ENCODE measurements around the gene CD58. TPM values are rescaled to one million over a fixed set of nuclear protein-coding genes. Genes with fewer than 3 reads are reported as not detected.

Gene CD58
- total RNA-seq, 4 donors from 2014 or later, result 22.3 to 79.7 (median 24.4) TPM

GRCh38 chr1:116513956-116514355 is 56.9 kb downstream of the CD58 start:
- no peak for TF ChIP-seq CTCF (IDR thresholded peaks at IDR 0.05)
- TF ChIP-seq POLR2A (IDR thresholded peaks at IDR 0.05), result no peak
- intact Hi-C loops (cut with DNase I; ENCODE audit: low total_unique reads), result no loop called here
- H3K27ac ChIP-seq, result no peak overlapping the region

GRCh38 chr1:116511459-116512019 is 59.3 kb downstream of the CD58 start:
- no peaks in the 10 kb centered on the region for H3K27me3 ChIP-seq
- H3K36me3 ChIP-seq, result no peaks in the 10 kb centered on the region
- H3K4me1 ChIP-seq, result no peaks in the 10 kb centered on the region
- no peak overlapping the region for H3K27ac ChIP-seq
- no peak for DNase-seq
- no peaks in the 10 kb centered on the region for H3K9me3 ChIP-seq
- TF ChIP-seq CTCF (IDR thresholded peaks at IDR 0.05), result no peak
- TF ChIP-seq POLR2A (IDR thresholded peaks at IDR 0.05), result no peak
- intact Hi-C loops (cut with DNase I; ENCODE audit: low total_unique reads), result no loop called here
- H3K4me3 ChIP-seq, result no peak overlapping the region

More at GRCh38 chr1:116513956-116514355, 56.9 kb downstream of the CD58 start:
- Histone ChIP-seq H3K4me1 (no peaks in the 10 kb centered on the region), H3K36me3 (no peaks in the 10 kb centered on the region), H3K4me3 (no peak overlapping the region), H3K9me3 (no peaks in the 10 kb centered on the region), H3K27me3 (no peaks in the 10 kb centered on the region)
- no peak for DNase-seq

- Histone ChIP-seq H3K4me3 (no peak overlapping the region), H3K36me3 (no peaks in the 10 kb centered on the region), H3K4me1 (no peaks in the 10 kb centered on the region), H3K9me3 (no peaks in the 10 kb centered on the region), H3K27ac (no peak overlapping the region), H3K27me3 (no peaks in the 10 kb centered on the region)
- TF ChIP-seq CTCF (IDR thresholded peaks at IDR 0.05) (no peak), POLR2A (IDR thresholded peaks at IDR 0.05) (no peak)
- DNase-seq, result no peak
- intact Hi-C loops (cut with DNase I; ENCODE audit: low total_unique reads), result no loop called here
Measured at GRCh38 chr1:116510361-116510760, 60.5 kb downstream of the CD58 start.

- Histone ChIP-seq H3K27ac (no peak overlapping the region), H3K4me3 (no peak overlapping the region), H3K36me3 (no peaks in the 10 kb centered on the region), H3K4me1 (no peaks in the 10 kb centered on the region), H3K27me3 (no peaks in the 10 kb centered on the region), H3K9me3 (no peaks in the 10 kb centered on the region)
- no peak for DNase-seq
- TF ChIP-seq POLR2A (IDR thresholded peaks at IDR 0.05), result no peak
- intact Hi-C loops (cut with DNase I; ENCODE audit: low total_unique reads), result no loop called here
Measured at GRCh38 chr1:116508984-116509980, 61.5 kb downstream of the CD58 start.

- Histone ChIP-seq H3K36me3 (no peaks in the 10 kb centered on the region), H3K4me1 (no peaks in the 10 kb centered on the region), H3K4me3 (no peak overlapping the region), H3K27ac (no peak overlapping the region), H3K27me3 (no peaks in the 10 kb centered on the region), H3K9me3 (no peaks in the 10 kb centered on the region)
- DNase-seq, result no peak
- TF ChIP-seq CTCF (IDR thresholded peaks at IDR 0.05) (no peak), POLR2A (IDR thresholded peaks at IDR 0.05) (no peak)
- intact Hi-C loops (cut with DNase I; ENCODE audit: low total_unique reads), result no loop called here
Measured at GRCh38 chr1:116508085-116508983, 62.5 kb downstream of the CD58 start.
